Activated effector memory CD4-positive, alpha-beta T cell treated with Interleukin-2 at 50 U/mL for 16 hours (primary cell): ENCODE results near the gene NPIPA1.
"Not testable (repeated sequence)": the region's sequence is repeated elsewhere in the genome, so short reads cannot be mapped to it uniquely, and the experiment has no call there.

Experiments
- DNase-seq: peaks from one replicate; pipeline ENCODE4 v3.0.0-alpha.2; 2020

Gene NPIPA1

GRCh38 chr16:14978908-14979307 is 41.7 kb downstream of the NPIPA1 start:
- DNase-seq, result not testable (repeated sequence)

DNA sequence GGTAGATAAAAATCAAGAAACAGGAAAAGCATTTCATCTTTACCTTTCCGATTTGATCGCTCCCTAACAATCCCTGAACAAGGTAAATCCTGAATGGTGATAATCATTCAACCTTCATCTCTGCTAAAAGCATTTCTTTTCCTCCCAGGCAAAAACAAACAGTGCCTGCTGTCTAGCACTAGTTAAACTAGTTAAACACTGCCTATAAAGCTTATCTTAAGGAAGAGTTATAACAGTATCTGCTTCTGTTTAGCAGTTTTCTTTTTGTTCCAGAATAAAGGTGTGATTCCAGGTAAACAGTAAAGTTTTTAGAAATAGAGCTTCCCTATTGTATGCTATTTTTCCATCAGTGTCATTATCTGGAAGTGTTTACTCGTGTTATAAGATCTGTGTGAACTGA is 44.0 kb downstream of the NPIPA1 start:
- not testable (repeated sequence) for DNase-seq

DNA sequence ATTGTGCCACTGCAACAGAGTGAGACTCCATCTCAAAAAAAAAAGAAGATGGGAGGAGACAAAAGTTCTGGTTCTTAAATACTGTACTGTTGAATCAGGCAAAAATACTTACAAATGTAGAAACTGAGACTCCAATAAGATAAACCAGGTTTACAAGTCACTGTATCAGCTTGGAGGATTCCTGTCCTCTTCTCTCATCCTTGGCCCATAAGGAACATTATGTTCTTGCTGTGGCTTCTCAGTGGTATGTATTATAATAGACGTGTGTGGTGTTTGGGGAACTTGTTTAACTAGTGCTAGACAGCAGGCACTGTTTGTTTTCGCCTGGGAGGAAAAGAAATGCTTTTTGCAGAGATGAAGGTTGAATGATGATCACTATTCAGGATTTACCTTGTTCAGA is 45.3 kb downstream of the NPIPA1 start:
- DNase-seq, result not testable (repeated sequence)

DNA sequence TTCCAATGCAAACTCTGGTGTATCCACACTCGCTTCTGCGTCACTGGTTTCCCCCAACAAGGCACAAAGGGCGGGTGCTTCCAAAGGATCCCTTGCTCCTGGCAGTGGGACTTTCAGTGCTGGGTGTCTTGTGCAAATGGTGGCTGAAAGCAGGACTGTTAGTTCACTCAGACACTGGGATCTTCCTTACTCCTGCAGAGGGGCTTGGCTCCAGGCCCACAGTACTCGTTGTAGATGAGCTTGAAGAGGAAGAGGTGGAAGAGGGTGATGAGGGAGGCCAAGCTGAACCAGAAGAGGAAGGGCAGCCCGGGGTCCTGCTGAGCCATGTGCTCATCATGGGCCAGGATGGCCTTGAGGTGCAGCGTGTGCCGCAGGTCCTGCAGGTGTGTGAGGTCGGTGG is 50.8 kb downstream of the NPIPA1 start:
- DNase-seq, result not testable (repeated sequence)

DNA sequence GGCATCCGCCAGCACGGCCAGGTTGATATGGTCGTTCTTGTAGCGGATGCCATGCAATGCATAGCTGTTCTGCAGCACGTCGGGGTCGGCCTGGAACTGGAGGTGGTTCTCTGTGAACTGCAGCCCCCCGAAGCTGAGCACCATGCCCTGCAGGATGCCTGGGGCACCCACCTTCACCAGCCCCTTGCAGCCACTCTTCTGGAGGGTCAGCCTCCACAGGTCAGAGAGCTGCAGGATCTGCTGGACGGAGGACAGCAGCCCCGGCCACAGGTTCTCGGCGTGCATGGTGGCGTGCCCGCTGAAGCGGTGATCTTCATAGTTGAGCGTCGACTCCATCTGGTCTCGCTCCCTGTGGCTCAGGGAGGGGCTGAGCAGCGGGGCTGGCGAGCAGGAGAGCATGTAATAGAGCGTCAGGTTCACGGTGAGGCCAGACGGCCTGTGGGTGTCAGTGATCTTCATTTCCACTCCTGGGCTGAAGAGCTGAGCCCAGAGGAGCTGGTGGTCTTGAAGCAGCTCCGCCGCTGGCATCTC is 51.5 kb downstream of the NPIPA1 start:
- not testable (repeated sequence) for DNase-seq

DNA sequence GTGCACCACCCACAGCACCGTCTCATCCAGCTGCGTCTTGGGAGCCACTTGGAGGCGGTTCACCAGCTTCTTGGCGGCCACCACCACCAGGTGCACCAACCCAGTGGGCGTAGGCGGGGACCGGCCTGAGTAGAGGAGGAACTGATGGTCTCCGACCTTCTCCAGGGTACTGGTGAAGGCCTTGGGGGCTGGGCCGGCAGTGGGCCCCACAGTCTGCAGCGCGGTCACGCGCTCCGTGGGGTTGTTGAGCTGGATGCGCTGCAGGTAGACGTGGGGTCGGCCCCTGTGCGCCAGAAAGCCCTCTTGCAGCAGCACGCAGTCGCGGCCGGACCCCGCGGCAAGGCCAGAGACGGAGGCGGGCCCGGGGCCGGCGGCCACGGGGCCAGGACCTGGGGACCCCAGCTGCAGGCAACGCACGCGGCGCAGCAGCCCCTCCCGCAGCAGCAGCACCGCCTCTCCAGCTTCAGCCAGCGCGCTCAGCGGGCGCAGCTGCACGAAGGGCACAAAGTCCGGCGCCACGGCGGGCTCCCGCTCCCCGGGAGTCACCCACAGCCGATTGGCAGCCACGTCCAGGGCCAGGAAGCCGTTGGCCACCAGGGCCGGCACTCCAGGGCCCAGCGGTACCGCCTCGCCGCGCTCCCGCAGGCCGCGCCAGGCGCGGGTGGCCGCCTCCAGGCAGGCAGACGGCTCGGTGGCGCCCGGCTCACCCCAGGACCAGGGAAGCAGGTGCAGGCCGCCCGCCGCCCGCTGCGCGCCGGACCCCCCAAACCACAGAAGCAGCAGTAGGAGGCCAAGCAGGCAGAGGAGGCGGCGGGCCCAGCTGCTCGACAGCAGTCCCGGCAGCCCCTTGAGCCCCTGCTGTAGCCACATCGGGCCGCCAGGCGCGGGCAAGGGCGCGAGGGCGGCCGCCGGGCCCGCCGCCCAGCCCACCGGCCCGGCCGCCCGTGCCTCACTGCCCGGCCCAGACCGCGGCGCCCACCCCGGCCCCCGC is 52.3 kb downstream of the NPIPA1 start:
- not testable (repeated sequence) for DNase-seq

DNA sequence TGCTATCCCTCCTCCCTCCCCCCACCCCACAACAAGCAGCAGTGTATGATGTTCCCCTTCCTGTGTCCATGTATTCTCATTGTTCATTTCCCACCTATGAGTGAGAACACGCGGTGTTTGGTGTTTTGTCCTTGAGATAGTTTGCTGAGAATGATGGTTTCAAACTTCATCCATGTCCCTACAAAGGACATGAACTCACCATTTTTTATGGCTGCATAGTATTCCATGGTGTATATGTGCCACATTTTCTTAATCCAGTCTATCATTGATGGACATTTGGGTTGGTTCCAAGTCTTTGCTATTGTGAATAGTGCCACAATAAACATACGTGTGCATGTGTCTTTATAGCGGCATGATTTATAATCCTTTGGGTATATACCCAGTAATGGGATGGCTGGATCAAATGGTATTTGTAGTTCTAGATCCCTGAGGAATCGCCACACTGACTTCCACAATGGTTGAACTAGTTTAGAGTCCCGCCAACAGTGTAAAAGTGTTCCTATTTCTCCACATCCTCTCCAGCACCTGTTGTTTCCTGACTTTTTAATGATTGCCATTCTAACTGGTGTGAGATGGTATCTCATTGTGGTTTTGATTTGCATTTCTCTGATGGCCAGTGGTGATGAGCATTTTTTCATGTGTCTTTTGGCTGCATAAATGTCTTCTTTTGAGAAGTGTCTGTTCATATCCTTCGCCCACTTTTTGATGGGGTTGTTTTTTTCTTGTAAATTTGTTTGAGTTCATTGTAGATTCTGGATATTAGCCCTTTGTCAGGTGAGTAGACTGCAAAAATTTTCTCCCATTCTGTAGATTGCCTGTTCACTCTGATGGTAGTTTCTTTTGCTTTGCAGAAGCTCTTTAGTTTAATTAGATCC is 56.3 kb downstream of the NPIPA1 start:
- not testable (repeated sequence) for DNase-seq

DNA sequence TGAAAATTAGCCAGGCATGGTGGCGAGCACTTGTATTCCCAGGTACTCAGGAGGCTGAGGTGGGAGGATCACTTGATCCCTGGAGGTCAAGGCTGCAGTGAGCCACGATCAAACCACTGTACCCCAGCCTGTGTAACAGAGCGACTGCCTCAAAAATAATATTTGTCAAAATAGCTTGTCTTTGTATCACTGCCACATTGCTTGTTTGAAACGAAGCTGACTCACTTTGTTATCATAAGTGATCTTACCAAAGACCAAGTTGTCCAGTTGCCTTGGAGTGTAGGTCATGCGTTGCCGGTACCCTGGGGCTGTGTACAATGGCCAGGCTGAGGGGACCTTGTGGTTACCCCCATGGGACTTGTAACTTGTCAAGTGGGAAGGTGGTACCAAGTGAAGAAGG is 59.5 kb downstream of the NPIPA1 start:
- not testable (repeated sequence) for DNase-seq

DNA sequence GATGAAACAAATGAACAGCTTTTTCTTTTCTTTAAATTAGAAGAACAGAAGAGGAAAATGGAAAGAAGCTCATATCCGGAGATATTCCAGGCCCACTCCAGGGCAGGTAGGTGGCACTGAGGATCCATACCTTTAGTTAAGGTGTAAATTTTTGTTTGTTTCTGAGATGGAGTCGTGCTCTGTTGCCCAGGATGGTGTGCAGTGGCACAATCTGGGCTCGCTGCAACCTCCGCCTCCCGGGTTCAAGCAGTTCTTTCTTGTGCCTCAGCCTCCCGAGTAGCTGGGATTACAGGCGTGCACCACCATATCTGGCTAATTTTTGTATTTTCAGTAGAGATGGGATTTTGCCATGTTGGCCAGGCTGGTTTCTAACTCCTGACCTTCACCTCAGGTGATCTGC is 61.1 kb downstream of the NPIPA1 start:
- DNase-seq, result not testable (repeated sequence)

DNA sequence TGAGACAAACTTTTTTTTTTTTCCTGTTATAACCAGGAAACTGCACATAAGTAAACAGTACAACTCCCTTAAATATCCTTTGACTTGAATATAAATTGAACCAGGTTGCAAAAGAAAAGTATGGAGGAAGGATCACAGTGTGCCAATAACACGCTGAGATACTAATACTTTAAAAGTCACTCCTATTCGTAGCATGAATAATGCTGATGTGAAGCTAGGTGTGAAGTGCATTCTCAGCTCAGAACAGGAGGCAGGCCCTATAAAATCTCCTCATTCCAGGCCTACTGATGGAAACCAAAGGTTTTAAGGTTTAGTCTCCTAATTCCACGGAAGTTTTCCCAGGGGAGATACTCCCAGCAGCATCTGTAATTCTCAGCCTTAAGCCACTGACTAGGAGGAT is 62.6 kb downstream of the NPIPA1 start:
- not testable (repeated sequence) for DNase-seq
